Right ventricle myocardium superior (tissue), 1 donor: ENCODE results near the gene YPEL1. TPM values are rescaled to one million over a fixed set of nuclear protein-coding genes. Genes with fewer than 3 reads are reported as not detected.
A peak's percentile ranks its signal among the peaks of the same experiment; 100 is the strongest.
"Not testable (repeated sequence)": the region's sequence is repeated elsewhere in the genome, so short reads cannot be mapped to it uniquely, and the experiment has no call there.

ENCODE experiments used
- ATAC-seq: fragments of 200-7000 bp; cut with Tn5 transposase; one replicate; pipeline ENCODE4 v1.9.1; 2020; ENCODE audit warnings: mild to moderate bottlenecking; ENCODE audit not compliant: poor library complexity
- DNase-seq: peaks from one replicate; pipeline ENCODE4 v3.0.0-alpha.2; 2020
- intact Hi-C: fragments of 100-400 bp; cut with DNase I; formaldehyde crosslinking; loops from one replicate; pipeline ENCODE4 v1.11.2; 2022
- total RNA-seq: library from RNA; stranded (reverse); fragmentation: NEBNext Ultra II Directional; extraction: Animal tissue kit (Norgen Biotek cat#: 25700); gene quantifications from one replicate; pipeline ENCODE4 v1.2.1, GENCODE V29; 2021
- donor health status: DM: no; HTN: yes; CAD: no; lungs with severe emphysema.

The YPEL1 gene
- total RNA-seq, 1 donor from 2014 or later, result 3.1 TPM

GRCh38 chr22:21758091-21758864 is 22.7 kb upstream of the YPEL1 start:
- intact Hi-C loops, result no loop called here
- DNase-seq (no peak), ATAC-seq (no peak)

GRCh38 chr22:21755851-21756284 is 20.3 kb upstream of the YPEL1 start:
- ATAC-seq (no peak), DNase-seq (no peak)
- intact Hi-C loops, result no loop called here

GRCh38 chr22:21754523-21754922 is 18.9 kb upstream of the YPEL1 start:
- ATAC-seq (peak; percentile 50), DNase-seq (peak; percentile 58)
- intact Hi-C loops, result no loop called here

GRCh38 chr22:21753374-21754111 is 17.9 kb upstream of the YPEL1 start:
- DNase-seq (no peak), ATAC-seq (no peak)
- intact Hi-C loops, result no loop called here

GRCh38 chr22:21752276-21752675 is 16.7 kb upstream of the YPEL1 start:
- DNase-seq (no peak), ATAC-seq (no peak)
- intact Hi-C loops, result no loop called here

GRCh38 chr22:21745948-21746347 is 10.4 kb upstream of the YPEL1 start:
- DNase-seq (peak; percentile 13), ATAC-seq (no peak)
- intact Hi-C loops, result no loop called here

GRCh38 chr22:21744917-21745316 is 9.3 kb upstream of the YPEL1 start:
- intact Hi-C loops, DNase-seq, ATAC-seq: not testable (repeated sequence)

- no peak for ATAC-seq
- DNase-seq, result no peak
- intact Hi-C loops, result no loop called here
Observed at GRCh38 chr22:21741790-21742189, 6.2 kb upstream of the YPEL1 start.

- intact Hi-C loops, result no loop called here
- ATAC-seq (no peak), DNase-seq (no peak)
Observed at GRCh38 chr22:21741059-21741458, 5.5 kb upstream of the YPEL1 start.

- DNase-seq (no peak), ATAC-seq (no peak)
- intact Hi-C loops, result no loop called here
Observed at GRCh38 chr22:21739828-21740377, 4.3 kb upstream of the YPEL1 start.

GRCh38 chr22:21738966-21739365 is 3.4 kb upstream of the YPEL1 start:
- no peak for DNase-seq
- intact Hi-C loops, result no loop called here
- no peak for ATAC-seq

GRCh38 chr22:21738081-21738480 is 2.5 kb upstream of the YPEL1 start:
- no peak for DNase-seq
- intact Hi-C loops, result no loop called here

GRCh38 chr22:21736948-21737347 is 1.4 kb upstream of the YPEL1 start:
- ATAC-seq (no peak), DNase-seq (no peak)
- intact Hi-C loops, result no loop called here

More at GRCh38 chr22:21738081-21738480, 2.5 kb upstream of the YPEL1 start:
- no peak for ATAC-seq

- intact Hi-C loops, result no loop called here
- peak; percentile 23 for ATAC-seq
- no peak for DNase-seq
Observed at GRCh38 chr22:21736084-21736642, 569 bp upstream of the YPEL1 start.

GRCh38 chr22:21734540-21735199 is 924 bp downstream of the YPEL1 start:
- ATAC-seq, result no peak
- intact Hi-C loops, result no loop called here

GRCh38 chr22:21731503-21731902 is 4.1 kb downstream of the YPEL1 start:
- DNase-seq (no peak), ATAC-seq (no peak)
- intact Hi-C loops, result no loop called here

More at GRCh38 chr22:21734540-21735199, 924 bp downstream of the YPEL1 start:
- DNase-seq, result peak; percentile 15

- intact Hi-C loops, result no loop called here
- no peak for ATAC-seq
- DNase-seq, result no peak
Observed at GRCh38 chr22:21730535-21731308, 4.9 kb downstream of the YPEL1 start.

GRCh38 chr22:21729184-21729583 is 6.4 kb downstream of the YPEL1 start:
- ATAC-seq, intact Hi-C loops, DNase-seq: not testable (repeated sequence)
